Measurements from ENCODE around the gene DROSHA. TPM values are rescaled to one million over a fixed set of nuclear protein-coding genes. Genes with fewer than 3 reads are reported as not detected.
A peak's percentile ranks its signal among the peaks of the same experiment; 100 is the strongest.

Gene DROSHA
- total and polyA plus RNA-seq, 2 donors (not counting 1 experiment from before 2014, with no cell fraction given): 44.1 to 48.4 TPM

GRCh38 chr5:31470608-31471007, 61.3 kb downstream of the DROSHA start:
- Histone ChIP-seq H3K9me3 (ENCODE audit: control insufficient read depth, insufficient read depth, low read depth, low read length) (no peaks in the 10 kb centered on the region), H2AFZ (ENCODE audit: low read length) (no peak overlapping the region), H4K20me1 (ENCODE audit: control insufficient read depth, extremely low read depth, insufficient read depth, low read length) (no peaks in the 10 kb centered on the region), H3K27me3 (ENCODE audit: control insufficient read depth, insufficient read depth, low read length) (no peaks in the 10 kb centered on the region), H3K4me2 (ENCODE audit: extremely low read depth, insufficient read depth, low read length) (peak overlapping the region; percentile 33), H3K27ac (ENCODE audit: insufficient read depth, low read length) (peak overlapping the region; percentile 7), H3K79me2 (ENCODE audit: control insufficient read depth, insufficient read depth, low read length) (no peaks in the 10 kb centered on the region), H3K36me3 (ENCODE audit: control insufficient read depth, insufficient read depth, low read length) (no peaks in the 10 kb centered on the region), H3K9ac (ENCODE audit: insufficient read depth, low read length) (no peak overlapping the region), H3K4me3 (replicated peaks in 1 of 4; ENCODE audit: control extremely low read depth in 1 of 4, insufficient read depth in 1 of 4, low read depth in 3 of 4, low read length in 4 of 4) (no peak overlapping the region), H3K4me1 (ENCODE audit: control insufficient read depth, extremely low read depth, insufficient read depth, low read length) (peaks cover 2% of the 10 kb centered on the region)
- TF ChIP-seq EZH2 (IDR thresholded peaks at IDR 0.05; ENCODE audit: low read length, missing control alignments): no peak
- TF ChIP-seq CTCF (conservative IDR thresholded peaks at IDR 0.05 in 1 of 2, IDR thresholded peaks at IDR 0.05 in 1 of 2; ENCODE audit: low read depth in 1 of 2, low read length in 2 of 2): no peak
- peak; percentile 68 to 77 for DNase-seq (ENCODE audit: low read depth in 2 of 2)

- H3K4me2 ChIP-seq (ENCODE audit: extremely low read depth, insufficient read depth, low read length): no peak overlapping the region
Measured at GRCh38 chr5:31469886-31470285, 62.0 kb downstream of the DROSHA start.

GRCh38 chr5:31469466-31469865, 62.4 kb downstream of the DROSHA start:
- peaks cover 2% of the 10 kb centered on the region for H3K4me1 ChIP-seq (ENCODE audit: control insufficient read depth, extremely low read depth, insufficient read depth, low read length)
- no peak overlapping the region for H3K27ac ChIP-seq (ENCODE audit: insufficient read depth, low read length)
- no peak overlapping the region for H3K9ac ChIP-seq (ENCODE audit: insufficient read depth, low read length)
- no peaks in the 10 kb centered on the region for H3K27me3 ChIP-seq (ENCODE audit: control insufficient read depth, insufficient read depth, low read length)
- no peak for TF ChIP-seq CTCF (conservative IDR thresholded peaks at IDR 0.05 in 1 of 2, IDR thresholded peaks at IDR 0.05 in 1 of 2; ENCODE audit: low read depth in 1 of 2, low read length in 2 of 2)
- no peak for TF ChIP-seq EZH2 (IDR thresholded peaks at IDR 0.05; ENCODE audit: low read length, missing control alignments)
- no peaks in the 10 kb centered on the region for H4K20me1 ChIP-seq (ENCODE audit: control insufficient read depth, extremely low read depth, insufficient read depth, low read length)
- H3K36me3 ChIP-seq (ENCODE audit: control insufficient read depth, insufficient read depth, low read length): no peaks in the 10 kb centered on the region
- H3K79me2 ChIP-seq (ENCODE audit: control insufficient read depth, insufficient read depth, low read length): no peaks in the 10 kb centered on the region
- H3K9me3 ChIP-seq (ENCODE audit: control insufficient read depth, insufficient read depth, low read depth, low read length): no peaks in the 10 kb centered on the region
- DNase-seq (ENCODE audit: low read depth in 2 of 2): no peak
- H3K4me2 ChIP-seq (ENCODE audit: extremely low read depth, insufficient read depth, low read length): no peak overlapping the region
- H2AFZ ChIP-seq (ENCODE audit: low read length): no peak overlapping the region
- H3K4me3 ChIP-seq (replicated peaks in 1 of 4; ENCODE audit: control extremely low read depth in 1 of 4, insufficient read depth in 1 of 4, low read depth in 3 of 4, low read length in 4 of 4): no peak overlapping the region

More at GRCh38 chr5:31469886-31470285, 62.0 kb downstream of the DROSHA start:
- Histone ChIP-seq H2AFZ (ENCODE audit: low read length) (no peak overlapping the region), H3K9ac (ENCODE audit: insufficient read depth, low read length) (no peak overlapping the region), H3K4me1 (ENCODE audit: control insufficient read depth, extremely low read depth, insufficient read depth, low read length) (peaks cover 2% of the 10 kb centered on the region), H3K4me3 (replicated peaks in 1 of 4; ENCODE audit: control extremely low read depth in 1 of 4, insufficient read depth in 1 of 4, low read depth in 3 of 4, low read length in 4 of 4) (no peak overlapping the region), H3K79me2 (ENCODE audit: control insufficient read depth, insufficient read depth, low read length) (no peaks in the 10 kb centered on the region), H3K27me3 (ENCODE audit: control insufficient read depth, insufficient read depth, low read length) (no peaks in the 10 kb centered on the region), H4K20me1 (ENCODE audit: control insufficient read depth, extremely low read depth, insufficient read depth, low read length) (no peaks in the 10 kb centered on the region), H3K27ac (ENCODE audit: insufficient read depth, low read length) (no peak overlapping the region), H3K36me3 (ENCODE audit: control insufficient read depth, insufficient read depth, low read length) (no peaks in the 10 kb centered on the region), H3K9me3 (ENCODE audit: control insufficient read depth, insufficient read depth, low read depth, low read length) (no peaks in the 10 kb centered on the region)
- peak in 1 of 2 donors; percentile 13 for DNase-seq (ENCODE audit: low read depth in 2 of 2)
- TF ChIP-seq CTCF (conservative IDR thresholded peaks at IDR 0.05 in 1 of 2, IDR thresholded peaks at IDR 0.05 in 1 of 2; ENCODE audit: low read depth in 1 of 2, low read length in 2 of 2) (no peak), EZH2 (IDR thresholded peaks at IDR 0.05; ENCODE audit: low read length, missing control alignments) (no peak)

All from fibroblast of lung (primary cell).